K562 treated with DMSO at 1 percent for 12 hours (cell line): ENCODE data around the gene CAPZA3. TPM values are rescaled to one million over a fixed set of nuclear protein-coding genes. Genes with fewer than 3 reads are reported as not detected.

Experiments
- total RNA-seq: library from RNA; unstranded; fragments of 300-600 nt; gene quantifications from 2 replicates; pipeline ENCODE4 v1.2.3, GENCODE V29; 2022; ENCODE audit not compliant: insufficient read depth

Gene CAPZA3, protein sequence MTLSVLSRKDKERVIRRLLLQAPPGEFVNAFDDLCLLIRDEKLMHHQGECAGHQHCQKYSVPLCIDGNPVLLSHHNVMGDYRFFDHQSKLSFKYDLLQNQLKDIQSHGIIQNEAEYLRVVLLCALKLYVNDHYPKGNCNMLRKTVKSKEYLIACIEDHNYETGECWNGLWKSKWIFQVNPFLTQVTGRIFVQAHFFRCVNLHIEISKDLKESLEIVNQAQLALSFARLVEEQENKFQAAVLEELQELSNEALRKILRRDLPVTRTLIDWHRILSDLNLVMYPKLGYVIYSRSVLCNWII
- not detected in 2 replicates for total RNA-seq

DNA sequence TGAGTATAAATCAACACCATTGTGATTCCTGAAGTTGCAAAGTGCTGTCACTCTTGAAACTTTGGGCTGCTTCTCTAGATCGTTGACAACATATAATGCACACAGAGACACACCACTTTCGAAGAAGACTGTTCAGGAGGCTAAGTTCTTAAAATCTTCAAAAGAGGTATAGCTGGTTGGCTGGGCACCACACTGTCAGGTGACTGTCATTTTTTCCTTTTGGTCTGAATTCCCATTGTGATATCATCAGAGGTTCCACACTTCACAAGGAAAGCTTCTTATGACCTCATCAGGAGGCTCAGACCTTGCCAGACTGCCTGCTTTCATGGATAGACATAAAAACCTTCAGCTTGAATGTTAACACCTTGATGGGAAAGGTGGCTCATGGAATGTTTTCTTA, at the start of gene CAPZA3, which contains the start of gene PLCZ1:
TSS of gene CAPZA3 (plus strand) at position 301 of the 400 bp plus-strand sequence. CDS start 150 bp downstream, outside the sequence.
TSS of gene PLCZ1 (minus strand) at position 194 of the 400 bp plus-strand sequence. CDS start 641 bp downstream, outside the sequence.

Other genes starting within 250 kb of the CAPZA3 start
- gene PLCZ1, start 107 bp upstream of the CAPZA3 start, total RNA-seq = not detected in 2 replicates